ENCODE results near the gene MAFG. TPM values are rescaled to one million over a fixed set of nuclear protein-coding genes. Genes with fewer than 3 reads are reported as not detected.

MAFG gene
- total RNA-seq (2021), result 46.7 and 49.7 TPM in 2 replicates
- Bru-seq, nascent RNA, result percentile 81 among the genes with signal in this experiment
- percentile 99 among the genes with signal in this experiment for BruChase-seq, experiment 1, labeled RNA remaining after a 2-hour chase
- percentile 96 among the genes with signal in this experiment for BruChase-seq, experiment 2, labeled RNA remaining after a 6-hour chase
- long read RNA-seq, full-length matches to known transcripts, result 110 of 138 reads
- long read RNA-seq, partial matches to known transcripts, result 2 of 138 reads
- long read RNA-seq, other reads (novel, unspliced or antisense), result 26 of 138 reads

GRCh38 chr17:81927653-81928543 is at the start of gene MAFG:
TSS of gene MAFG (minus strand) at chr17:81927735. CDS start at chr17:81923185, 4,550 bp downstream.
- Histone ChIP-seq H3K27me3 (replicated peaks; ENCODE audit: insufficient read depth, low read depth, low read length, poor library complexity) (no peaks in the 10 kb centered on the region), H3K27ac (ENCODE audit: low read depth, low read length, poor library complexity, severe bottlenecking) (peak within 1 kb of the TSS; percentile 92), H3K4me1 (ENCODE audit: insufficient read depth, low read length, poor library complexity, severe bottlenecking) (peaks cover 37% of the 10 kb centered on the region), H3K4me3 (ENCODE audit: low read depth, low read length, poor library complexity, severe bottlenecking) (peak within 1 kb of the TSS; percentile 94), H3K9me3 (ENCODE audit: low read depth, low read length, poor library complexity, severe bottlenecking) (no peaks in the 10 kb centered on the region), H3K36me3 (ENCODE audit: insufficient read depth, low read length, poor library complexity, severe bottlenecking) (peaks cover 2% of the 10 kb centered on the region)
- peak; percentile 97 for DNase-seq (ENCODE audit: low spot score)
- POLR2A ChIA-PET (ENCODE audit: low non-redundant PET), result interaction anchor here (0.6 to 0.7 kb wide), 2 partner anchors 218 to 1025 kb away, joined by 5 to 16 read pairs; no protein-coding TSS in a partner anchor
- BruUV-seq (replicated peaks), result no TSS peak
- CTCF ChIA-PET, result interaction anchor here (0.5 to 1.0 kb wide), 2 partner anchors 32 to 217 kb away, joined by 3 read pairs; no protein-coding TSS in a partner anchor
- TF ChIP-seq CTCF (conservative IDR thresholded peaks at IDR 0.05; ENCODE audit: low read depth, low read length), result peak; percentile 55; the same call in 1 of the 2 replicates
- TF ChIP-seq EZH2 (IDR thresholded peaks at IDR 0.05; ENCODE audit: borderline replicate concordance, low read depth, low read length, poor library complexity, severe bottlenecking), result no peak
- intact Hi-C loops (cut with micrococcal nuclease; ENCODE audit: unreplicated experiment), result no loop called here

- no peak for DNase-seq (ENCODE audit: low spot score)
- ChIA-PET POLR2A (ENCODE audit: low non-redundant PET) (no interaction called here), CTCF (interaction anchor here (0.7 to 1.0 kb wide), 2 partner anchors 17 to 33 kb away, joined by 3 to 8 read pairs; no protein-coding TSS in a partner anchor)
- Histone ChIP-seq H3K9me3 (ENCODE audit: low read depth, low read length, poor library complexity, severe bottlenecking) (peaks cover 3% of the 10 kb centered on the region), H3K4me1 (ENCODE audit: insufficient read depth, low read length, poor library complexity, severe bottlenecking) (peaks cover 5% of the 10 kb centered on the region), H3K36me3 (ENCODE audit: insufficient read depth, low read length, poor library complexity, severe bottlenecking) (no peaks in the 10 kb centered on the region), H3K27me3 (replicated peaks; ENCODE audit: insufficient read depth, low read depth, low read length, poor library complexity) (no peaks in the 10 kb centered on the region), H3K27ac (ENCODE audit: low read depth, low read length, poor library complexity, severe bottlenecking) (peak overlapping the region; percentile 99), H3K4me3 (ENCODE audit: low read depth, low read length, poor library complexity, severe bottlenecking) (peak overlapping the region; percentile 71)
- TSS peak; percentile 76 for BruUV-seq (replicated peaks)
- TF ChIP-seq CTCF (conservative IDR thresholded peaks at IDR 0.05; ENCODE audit: low read depth, low read length) (no peak), EZH2 (IDR thresholded peaks at IDR 0.05; ENCODE audit: borderline replicate concordance, low read depth, low read length, poor library complexity, severe bottlenecking) (no peak)
- intact Hi-C loops (cut with micrococcal nuclease; ENCODE audit: unreplicated experiment), result no loop called here
Observed at GRCh38 chr17:81976332-81977210, 49.0 kb upstream of the MAFG start.

- Histone ChIP-seq H3K27me3 (replicated peaks; ENCODE audit: insufficient read depth, low read depth, low read length, poor library complexity) (no peaks in the 10 kb centered on the region), H3K4me1 (ENCODE audit: insufficient read depth, low read length, poor library complexity, severe bottlenecking) (no peaks in the 10 kb centered on the region), H3K9me3 (ENCODE audit: low read depth, low read length, poor library complexity, severe bottlenecking) (peaks cover 3% of the 10 kb centered on the region), H3K27ac (ENCODE audit: low read depth, low read length, poor library complexity, severe bottlenecking) (no peak overlapping the region), H3K4me3 (ENCODE audit: low read depth, low read length, poor library complexity, severe bottlenecking) (no peak overlapping the region), H3K36me3 (ENCODE audit: insufficient read depth, low read length, poor library complexity, severe bottlenecking) (no peaks in the 10 kb centered on the region)
- CTCF ChIA-PET, result interaction anchor here (0.7 kb wide), 1 partner anchor 155 kb away, joined by 12 read pairs; no protein-coding TSS in a partner anchor
- no peak for TF ChIP-seq EZH2 (IDR thresholded peaks at IDR 0.05; ENCODE audit: borderline replicate concordance, low read depth, low read length, poor library complexity, severe bottlenecking)
- TF ChIP-seq CTCF (conservative IDR thresholded peaks at IDR 0.05; ENCODE audit: low read depth, low read length), result no peak
- POLR2A ChIA-PET (ENCODE audit: low non-redundant PET), result no interaction called here
- DNase-seq (ENCODE audit: low spot score), result no peak
- no TSS peak for BruUV-seq (replicated peaks)
- intact Hi-C loops (cut with micrococcal nuclease; ENCODE audit: unreplicated experiment), result no loop called here
Observed at GRCh38 chr17:81973432-81973831, 45.9 kb upstream of the MAFG start.
